PFSK-1 (cell line): ENCODE data around the gene CLEC16A.

ENCODE experiments used
- POLR2AphosphoS5 ChIP-seq: IDR thresholded peaks from 2 replicates; pipeline ENCODE4 v1.6.1; 2012; ENCODE audit warnings: low read depth, mild to moderate bottlenecking, control low read depth, low read length, moderate library complexity
- TAF1 ChIP-seq: IDR thresholded peaks from 2 replicates; pipeline ENCODE4 v1.6.1; 2012; ENCODE audit warnings: low read length, control low read depth, borderline replicate concordance; ENCODE audit not compliant: insufficient read depth

DNA sequence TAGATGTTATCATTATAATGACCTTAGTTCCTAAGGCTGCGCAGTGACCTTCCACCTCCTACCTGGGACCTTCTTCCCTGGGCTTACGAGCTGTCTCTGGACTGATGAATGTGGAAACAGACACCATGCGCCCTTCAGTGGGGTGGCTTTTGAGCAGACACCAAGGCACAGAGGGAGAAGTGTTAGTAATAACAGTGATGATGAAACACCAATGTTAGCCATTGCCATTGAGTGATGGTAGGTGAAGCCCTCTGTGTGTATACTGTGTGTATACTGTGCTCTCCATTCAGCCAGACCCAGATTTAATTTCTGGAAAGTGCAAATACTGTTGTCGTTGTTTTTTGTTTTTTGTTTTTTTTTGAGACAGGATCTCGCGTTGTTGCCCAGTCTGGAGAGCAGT, 44.5 kb downstream of the CLEC16A start:
- TF ChIP-seq TAF1 = no peak
- no peak for TF ChIP-seq POLR2AphosphoS5
